ENCODE results near the gene KRIT1. TPM values are rescaled to one million over a fixed set of nuclear protein-coding genes. Genes with fewer than 3 reads are reported as not detected.
A peak's percentile ranks its signal among the peaks of the same experiment; 100 is the strongest.

KRIT1 gene
- total and polyA plus RNA-seq, 2 experiments from 2014 or later: 29.5 to 29.7 TPM

DNA sequence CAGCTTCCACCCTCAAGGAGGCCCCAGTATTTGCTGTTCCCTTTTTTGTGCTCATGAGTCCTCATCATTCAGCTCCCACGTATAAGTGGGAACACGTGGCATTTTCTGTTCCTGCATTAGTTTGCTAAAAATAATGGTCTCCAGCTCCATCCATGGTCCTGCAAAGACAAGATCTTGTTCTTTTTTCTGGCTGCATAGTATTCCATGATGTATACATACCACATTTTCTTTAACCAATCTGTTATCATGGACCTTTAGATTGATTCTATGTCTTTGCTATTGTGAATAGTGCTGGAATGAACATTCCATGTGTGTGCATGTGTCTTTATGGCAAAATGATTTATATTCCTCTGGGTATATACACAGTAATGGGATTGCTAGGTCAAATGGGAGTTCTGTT, 17.0 kb downstream of the KRIT1 start:
- Histone ChIP-seq H2AFZ (no peak overlapping the region), H3F3A (ENCODE audit: insufficient read depth) (no peaks in the 10 kb centered on the region), H3K4me2 (ENCODE audit: unreplicated experiment) (no peak overlapping the region), H3K36me3 (ENCODE audit: low read depth) (peaks cover 68% of the 10 kb centered on the region), H3K9me2 (ENCODE audit: insufficient read depth) (no peaks in the 10 kb centered on the region), H3K27me3 (replicated peaks; ENCODE audit: insufficient read depth) (no peaks in the 10 kb centered on the region), H3K27ac (no peak overlapping the region), H3K79me2 (ENCODE audit: insufficient read depth) (no peaks in the 10 kb centered on the region), H3K9ac (no peak overlapping the region), H3K4me3 (no peak overlapping the region), H3K4me1 (ENCODE audit: insufficient read depth) (no peaks in the 10 kb centered on the region), H3K9me3 (ENCODE audit: low read depth) (no peaks in the 10 kb centered on the region), H4K20me1 (ENCODE audit: insufficient read depth) (no peaks in the 10 kb centered on the region)
- 97 to 100% methylated on average over 2 of the region's 2 CpGs for WGBS, 2 experiments (ENCODE audit: low coverage in 1 of 2, low lambda C conversion rate in 2 of 2, missing lambda C conversion rate in 2 of 2)
- in situ Hi-C loops (cut with MboI): no loop called here
- DNase-seq: no peak
- no peak for TF ChIP-seq EZH2phosphoT487 (IDR thresholded peaks at IDR 0.05; ENCODE audit: insufficient read depth, low read depth)
- no peak for TF ChIP-seq EZH2 (IDR thresholded peaks at IDR 0.05; ENCODE audit: insufficient read depth, poor library complexity, severe bottlenecking)

DNA sequence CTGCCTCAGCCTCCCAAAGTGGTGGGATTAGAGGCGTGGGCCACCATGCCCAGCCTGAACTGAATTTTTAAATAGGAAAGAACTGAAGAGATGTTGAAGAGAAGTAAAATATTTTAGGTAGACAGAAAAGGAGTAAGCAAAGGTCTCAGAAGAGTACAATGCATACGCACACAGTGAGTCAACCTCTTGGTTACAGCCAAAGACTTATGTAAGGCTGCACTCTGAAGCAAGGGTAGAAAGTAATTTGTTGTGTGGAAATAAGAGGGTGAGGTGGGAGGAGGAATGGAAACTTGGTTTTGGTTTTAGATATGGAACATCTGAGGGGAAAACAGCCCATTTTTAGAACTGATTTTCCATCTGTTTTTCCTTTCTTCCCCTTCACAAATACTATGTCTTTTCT, 17.6 kb downstream of the KRIT1 start:
- Histone ChIP-seq H3K4me1 (ENCODE audit: insufficient read depth) (no peaks in the 10 kb centered on the region), H3K27me3 (replicated peaks; ENCODE audit: insufficient read depth) (no peaks in the 10 kb centered on the region), H3K9me3 (ENCODE audit: low read depth) (no peaks in the 10 kb centered on the region), H3K36me3 (ENCODE audit: low read depth) (peaks cover 69% of the 10 kb centered on the region), H3K27ac (no peak overlapping the region), H3K9me2 (ENCODE audit: insufficient read depth) (no peaks in the 10 kb centered on the region), H3K4me2 (ENCODE audit: unreplicated experiment) (no peak overlapping the region), H3K9ac (no peak overlapping the region), H3K79me2 (ENCODE audit: insufficient read depth) (no peaks in the 10 kb centered on the region), H2AFZ (no peak overlapping the region), H3K4me3 (no peak overlapping the region), H3F3A (ENCODE audit: insufficient read depth) (no peaks in the 10 kb centered on the region), H4K20me1 (ENCODE audit: insufficient read depth) (no peaks in the 10 kb centered on the region)
- TF ChIP-seq EZH2phosphoT487 (IDR thresholded peaks at IDR 0.05; ENCODE audit: insufficient read depth, low read depth): no peak
- no peak for TF ChIP-seq EZH2 (IDR thresholded peaks at IDR 0.05; ENCODE audit: insufficient read depth, poor library complexity, severe bottlenecking)
- WGBS, 2 experiments (ENCODE audit: low coverage in 1 of 2, low lambda C conversion rate in 2 of 2, missing lambda C conversion rate in 2 of 2): 98 to 100% methylated on average over 2 of the region's 2 CpGs
- in situ Hi-C loops (cut with MboI): no loop called here
- DNase-seq: peak; percentile 14

DNA sequence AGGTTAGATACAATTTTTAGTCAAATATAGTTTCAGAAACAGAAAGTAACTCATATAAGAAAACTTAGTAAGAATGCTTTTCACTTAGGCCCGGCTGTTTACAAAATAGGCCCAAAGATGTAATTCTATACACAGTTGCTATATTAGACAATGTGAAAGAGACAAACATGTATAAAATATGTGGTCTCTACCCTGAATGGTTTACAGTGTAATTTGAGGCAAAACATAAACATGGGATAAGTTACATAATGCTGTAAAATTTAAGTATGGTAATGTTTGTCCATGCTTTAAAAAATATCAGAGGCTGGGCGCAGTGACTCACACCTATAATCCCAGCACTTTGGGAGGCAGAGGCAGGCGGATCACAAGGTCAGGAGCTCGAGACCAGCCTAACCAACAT, 18.7 kb downstream of the KRIT1 start:
- Histone ChIP-seq H3K27me3 (replicated peaks; ENCODE audit: insufficient read depth) (no peaks in the 10 kb centered on the region), H3F3A (ENCODE audit: insufficient read depth) (no peaks in the 10 kb centered on the region), H3K4me3 (no peak overlapping the region), H3K9me2 (ENCODE audit: insufficient read depth) (no peaks in the 10 kb centered on the region), H3K9ac (no peak overlapping the region), H3K4me2 (ENCODE audit: unreplicated experiment) (no peak overlapping the region), H3K4me1 (ENCODE audit: insufficient read depth) (no peaks in the 10 kb centered on the region), H3K9me3 (ENCODE audit: low read depth) (no peaks in the 10 kb centered on the region), H3K36me3 (ENCODE audit: low read depth) (peaks cover 67% of the 10 kb centered on the region), H3K79me2 (ENCODE audit: insufficient read depth) (no peaks in the 10 kb centered on the region), H4K20me1 (ENCODE audit: insufficient read depth) (no peaks in the 10 kb centered on the region), H3K27ac (no peak overlapping the region), H2AFZ (no peak overlapping the region)
- WGBS, 2 experiments (ENCODE audit: low coverage in 1 of 2, low lambda C conversion rate in 2 of 2, missing lambda C conversion rate in 2 of 2): 96 to 98% methylated on average over 4 of the region's 4 CpGs
- TF ChIP-seq EZH2 (IDR thresholded peaks at IDR 0.05; ENCODE audit: insufficient read depth, poor library complexity, severe bottlenecking): no peak
- TF ChIP-seq EZH2phosphoT487 (IDR thresholded peaks at IDR 0.05; ENCODE audit: insufficient read depth, low read depth): no peak
- DNase-seq: no peak
- in situ Hi-C loops (cut with MboI): no loop called here

DNA sequence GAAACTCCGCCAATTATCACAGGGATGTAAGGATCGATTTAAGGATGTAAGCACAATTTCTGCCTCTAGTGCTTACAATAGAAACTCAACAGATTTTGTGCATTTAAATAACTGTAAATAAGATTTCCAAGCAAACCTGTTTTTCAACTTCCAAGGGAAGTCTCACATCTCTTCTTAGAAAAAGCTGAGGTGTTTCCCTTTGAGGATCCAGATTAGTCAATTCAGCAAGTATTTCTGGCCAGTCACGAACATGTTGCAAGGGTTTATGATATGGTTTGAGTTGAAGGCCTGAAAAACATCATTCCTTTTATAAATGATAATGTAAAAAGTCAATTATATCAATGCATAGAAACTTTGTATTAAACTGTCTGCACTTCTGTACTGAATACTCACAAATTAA, 23.9 kb downstream of the KRIT1 start:
- H3K36me3 ChIP-seq (ENCODE audit: low read depth): peaks cover 69% of the 10 kb centered on the region
- H3K79me2 ChIP-seq (ENCODE audit: insufficient read depth): no peaks in the 10 kb centered on the region
- in situ Hi-C loops (cut with MboI): no loop called here
- no peaks in the 10 kb centered on the region for H3K27me3 ChIP-seq (replicated peaks; ENCODE audit: insufficient read depth)
- WGBS, 2 experiments (ENCODE audit: low coverage in 1 of 2, low lambda C conversion rate in 2 of 2, missing lambda C conversion rate in 2 of 2): 98 to 99% methylated on average over 3 of the region's 3 CpGs
- H3K4me2 ChIP-seq (ENCODE audit: unreplicated experiment): no peak overlapping the region
- no peak overlapping the region for H2AFZ ChIP-seq
- DNase-seq: no peak
- no peaks in the 10 kb centered on the region for H3K9me2 ChIP-seq (ENCODE audit: insufficient read depth)
- no peaks in the 10 kb centered on the region for H4K20me1 ChIP-seq (ENCODE audit: insufficient read depth)
- no peak overlapping the region for H3K9ac ChIP-seq
- no peaks in the 10 kb centered on the region for H3K4me1 ChIP-seq (ENCODE audit: insufficient read depth)
- H3K27ac ChIP-seq: no peak overlapping the region
- TF ChIP-seq EZH2phosphoT487 (IDR thresholded peaks at IDR 0.05; ENCODE audit: insufficient read depth, low read depth): no peak
- no peak for TF ChIP-seq EZH2 (IDR thresholded peaks at IDR 0.05; ENCODE audit: insufficient read depth, poor library complexity, severe bottlenecking)
- H3F3A ChIP-seq (ENCODE audit: insufficient read depth): no peaks in the 10 kb centered on the region
- H3K9me3 ChIP-seq (ENCODE audit: low read depth): no peaks in the 10 kb centered on the region
- no peak overlapping the region for H3K4me3 ChIP-seq

DNA sequence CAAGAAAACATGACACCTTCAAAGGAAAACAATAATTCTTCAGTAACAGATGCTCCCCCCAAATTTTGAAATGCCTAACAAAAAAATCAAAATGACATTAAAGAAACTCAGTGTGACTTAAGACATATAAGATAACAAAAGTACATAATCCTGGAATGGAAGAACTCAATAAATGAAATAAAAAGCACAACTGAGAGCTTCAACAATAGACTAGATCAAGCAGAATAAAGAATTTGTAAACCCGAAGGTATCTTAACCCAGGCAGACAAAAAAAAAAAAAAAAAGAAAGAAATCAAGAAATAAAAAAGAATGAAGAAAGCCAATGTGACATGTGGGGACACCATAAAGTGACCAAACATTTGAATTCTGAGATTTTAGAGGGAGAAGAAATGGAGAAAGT, 39.0 kb downstream of the KRIT1 start:
- in situ Hi-C loops (cut with MboI): no loop called here
- peaks cover 50% of the 10 kb centered on the region for H3K79me2 ChIP-seq (ENCODE audit: insufficient read depth)
- TF ChIP-seq EZH2 (IDR thresholded peaks at IDR 0.05; ENCODE audit: insufficient read depth, poor library complexity, severe bottlenecking) (no peak), EZH2phosphoT487 (IDR thresholded peaks at IDR 0.05; ENCODE audit: insufficient read depth, low read depth) (no peak)
- no peaks in the 10 kb centered on the region for H4K20me1 ChIP-seq (ENCODE audit: insufficient read depth)
- peaks cover 63% of the 10 kb centered on the region for H3K36me3 ChIP-seq (ENCODE audit: low read depth)
- H3F3A ChIP-seq (ENCODE audit: insufficient read depth): peaks cover 4% of the 10 kb centered on the region; the same call in 1 of the 2 replicates
- no peaks in the 10 kb centered on the region for H3K27me3 ChIP-seq (replicated peaks; ENCODE audit: insufficient read depth)
- DNase-seq: no peak
- no peak overlapping the region for H3K9ac ChIP-seq
- no peaks in the 10 kb centered on the region for H3K9me2 ChIP-seq (ENCODE audit: insufficient read depth)
- H2AFZ ChIP-seq: no peak overlapping the region
- 92 to 96% methylated on average over 1 of the region's 1 CpG for WGBS, 2 experiments (ENCODE audit: low coverage in 1 of 2, low lambda C conversion rate in 2 of 2, missing lambda C conversion rate in 2 of 2)
- H3K4me1 ChIP-seq (ENCODE audit: insufficient read depth): no peaks in the 10 kb centered on the region
- H3K4me2 ChIP-seq (ENCODE audit: unreplicated experiment): no peak overlapping the region
- H3K4me3 ChIP-seq: no peak overlapping the region
- peaks cover 4% of the 10 kb centered on the region for H3K9me3 ChIP-seq (ENCODE audit: low read depth)
- H3K27ac ChIP-seq: no peak overlapping the region
